Effector memory CD8-positive, alpha-beta T cell (primary cell): ENCODE measurements around the gene E4F1.

ENCODE experiments used
- ATAC-seq: fragments of 150-1000 bp; cut with Tn5 transposase; replicated peaks from 2 replicates; pipeline ENCODE4 v1.10.0; 2021; ENCODE audit warnings: mild to moderate bottlenecking, moderate library complexity
- DNase-seq, 3 experiments: peaks; one replicate each; pipeline ENCODE4 v3.0.0; 2021
- H3K27ac Mint-ChIP-seq, 2 donors: one replicate each; pipeline ENCODE4 v1.8.0; 2022; ENCODE audit warnings: mild to moderate bottlenecking in 2 of 2, mixed read lengths in 2 of 2, moderate library complexity in 2 of 2
- H3K27me3 Mint-ChIP-seq, 2 donors: one replicate each; pipeline ENCODE4 v1.8.0; 2022; ENCODE audit warnings: mixed read lengths in 2 of 2
- H3K36me3 Mint-ChIP-seq: one replicate; pipeline ENCODE4 v1.8.0; 2022; ENCODE audit warnings: mild to moderate bottlenecking, moderate library complexity, mixed read lengths; ENCODE audit not compliant: insufficient read depth
- H3K4me1 Mint-ChIP-seq, 2 donors: one replicate each; pipeline ENCODE4 v1.8.0; 2022; ENCODE audit warnings: low read depth in 2 of 2, mixed read lengths in 2 of 2
- H3K4me3 Mint-ChIP-seq, 2 donors: one replicate each; pipeline ENCODE4 v1.8.0; 2022; ENCODE audit warnings: mild to moderate bottlenecking in 2 of 2, mixed read lengths in 2 of 2, moderate library complexity in 2 of 2
- H3K9me3 Mint-ChIP-seq, 2 donors: one replicate each; pipeline ENCODE4 v1.8.0; 2022; ENCODE audit warnings: mixed read lengths in 2 of 2

E4F1 gene

DNA sequence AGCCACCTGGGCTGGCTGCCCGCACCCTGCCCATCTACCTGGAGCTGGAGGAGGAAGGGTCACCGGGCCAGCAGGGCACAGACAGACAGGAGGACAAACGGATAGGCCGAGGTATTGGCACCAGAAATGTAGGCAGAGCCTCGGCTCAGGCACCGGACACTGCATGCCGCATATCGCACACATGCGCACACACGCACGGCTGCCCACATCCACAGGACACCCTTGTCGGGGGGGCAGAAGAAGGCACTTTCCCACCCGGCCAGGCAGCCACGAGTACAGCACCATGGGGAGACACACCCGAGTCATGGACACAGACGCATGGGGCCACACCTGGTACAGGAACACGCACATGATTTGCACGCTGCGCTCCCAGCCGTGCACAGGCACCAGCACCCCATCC is 41.4 kb upstream of the E4F1 start:
- peak overlapping the region in 1 of 2 donors; percentile 65 for H3K27ac Mint-ChIP-seq
- no peak for DNase-seq
- ATAC-seq, result no peak
- H3K9me3 Mint-ChIP-seq, result no peaks in the 10 kb centered on the region
- H3K4me3 Mint-ChIP-seq, result no peak overlapping the region
- no peaks in the 10 kb centered on the region for H3K36me3 Mint-ChIP-seq
- H3K27me3 Mint-ChIP-seq, result no peaks in the 10 kb centered on the region
- peaks cover 5 to 8% of the 10 kb centered on the region in 2 donors for H3K4me1 Mint-ChIP-seq

- H3K36me3 Mint-ChIP-seq, result no peaks in the 10 kb centered on the region
These were observed 39.7 kb upstream of the E4F1 start for GRCh38 chr16:2183671-2184070.

GRCh38 chr16:2184346-2184745 is 39.0 kb upstream of the E4F1 start:
- H3K4me1 Mint-ChIP-seq, result peaks cover 5 to 8% of the 10 kb centered on the region in 2 donors
- H3K27ac Mint-ChIP-seq, result no peak overlapping the region
- H3K4me3 Mint-ChIP-seq, result no peak overlapping the region
- ATAC-seq, result no peak
- no peaks in the 10 kb centered on the region for H3K9me3 Mint-ChIP-seq
- no peak for DNase-seq
- no peaks in the 10 kb centered on the region for H3K36me3 Mint-ChIP-seq
- no peaks in the 10 kb centered on the region for H3K27me3 Mint-ChIP-seq

More at GRCh38 chr16:2183671-2184070, 39.7 kb upstream of the E4F1 start:
- Mint-ChIP-seq H3K4me1 (peaks cover 5 to 8% of the 10 kb centered on the region in 2 donors), H3K9me3 (no peaks in the 10 kb centered on the region), H3K27me3 (no peaks in the 10 kb centered on the region), H3K4me3 (no peak overlapping the region), H3K27ac (no peak overlapping the region)
- no peak for ATAC-seq
- no peak for DNase-seq

- no peaks in the 10 kb centered on the region for H3K36me3 Mint-ChIP-seq
- H3K4me1 Mint-ChIP-seq, result peaks cover 5 to 8% of the 10 kb centered on the region in 2 donors
- H3K4me3 Mint-ChIP-seq, result no peak overlapping the region
- H3K27ac Mint-ChIP-seq, result no peak overlapping the region
- ATAC-seq (no peak), DNase-seq (no peak)
- H3K27me3 Mint-ChIP-seq, result no peaks in the 10 kb centered on the region
- no peaks in the 10 kb centered on the region for H3K9me3 Mint-ChIP-seq
These were observed 38.4 kb upstream of the E4F1 start for GRCh38 chr16:2184962-2185361.

- no peaks in the 10 kb centered on the region for H3K9me3 Mint-ChIP-seq
- no peaks in the 10 kb centered on the region for H3K36me3 Mint-ChIP-seq
- DNase-seq, result no peak
- no peaks in the 10 kb centered on the region for H3K27me3 Mint-ChIP-seq
- no peak for ATAC-seq
- H3K27ac Mint-ChIP-seq, result peak overlapping the region in 1 of 2 donors; percentile 68
- H3K4me3 Mint-ChIP-seq, result no peak overlapping the region
- peaks cover 5 to 8% of the 10 kb centered on the region in 2 donors for H3K4me1 Mint-ChIP-seq
These were observed 37.3 kb upstream of the E4F1 start for GRCh38 chr16:2186064-2186463.

GRCh38 chr16:2186505-2186904 is 36.9 kb upstream of the E4F1 start:
- DNase-seq (no peak), ATAC-seq (no peak)
- H3K27me3 Mint-ChIP-seq, result no peaks in the 10 kb centered on the region
- no peaks in the 10 kb centered on the region for H3K36me3 Mint-ChIP-seq
- peaks cover 5 to 8% of the 10 kb centered on the region in 2 donors for H3K4me1 Mint-ChIP-seq
- no peaks in the 10 kb centered on the region for H3K9me3 Mint-ChIP-seq
- no peak overlapping the region for H3K4me3 Mint-ChIP-seq
- H3K27ac Mint-ChIP-seq, result no peak overlapping the region

GRCh38 chr16:2187212-2187611 is 36.2 kb upstream of the E4F1 start:
- ATAC-seq (no peak), DNase-seq (no peak)
- Mint-ChIP-seq H3K27me3 (no peaks in the 10 kb centered on the region), H3K27ac (no peak overlapping the region), H3K4me3 (no peak overlapping the region), H3K9me3 (no peaks in the 10 kb centered on the region), H3K4me1 (peaks cover 3% of the 10 kb centered on the region in 2 donors), H3K36me3 (no peaks in the 10 kb centered on the region)

GRCh38 chr16:2188395-2188794 is 35.0 kb upstream of the E4F1 start:
- no peak for ATAC-seq
- DNase-seq, result no peak
- Mint-ChIP-seq H3K4me3 (no peak overlapping the region), H3K4me1 (no peaks in the 10 kb centered on the region), H3K27me3 (no peaks in the 10 kb centered on the region), H3K27ac (no peak overlapping the region), H3K36me3 (no peaks in the 10 kb centered on the region), H3K9me3 (no peaks in the 10 kb centered on the region)

DNA sequence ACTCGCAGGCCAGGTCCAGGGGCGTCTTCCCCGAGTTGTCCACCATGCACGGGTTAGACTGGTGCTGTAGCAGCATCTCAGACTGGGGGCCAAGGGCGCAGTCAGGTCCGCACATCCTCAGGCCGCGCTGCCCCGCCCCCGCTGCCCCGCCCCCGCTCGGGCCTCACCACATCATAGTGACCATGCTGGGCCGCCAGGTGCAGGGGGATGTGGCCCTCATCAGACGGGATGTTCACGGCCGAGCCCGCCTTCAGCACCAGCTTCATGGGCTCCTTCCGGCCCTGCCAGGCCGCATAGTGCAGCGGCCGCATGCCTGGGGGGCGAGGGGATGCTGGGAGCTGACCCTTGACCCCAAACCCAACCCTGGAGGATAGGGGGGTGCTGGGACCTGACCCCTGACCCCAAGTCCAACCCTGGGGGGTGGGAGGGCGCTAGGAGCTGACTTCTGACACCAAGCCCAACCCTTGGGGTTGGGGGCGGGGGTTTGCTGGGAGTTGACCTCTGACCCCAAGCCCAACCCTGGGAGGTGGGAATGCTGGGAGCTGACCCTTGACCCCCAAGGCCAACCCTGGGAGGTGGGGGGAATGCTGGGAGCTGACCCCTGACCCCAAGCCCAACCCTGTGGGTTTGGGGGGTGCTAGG is 34.0 kb upstream of the E4F1 start:
- ATAC-seq (no peak), DNase-seq (no peak)
- no peak overlapping the region for H3K4me3 Mint-ChIP-seq
- no peaks in the 10 kb centered on the region for H3K4me1 Mint-ChIP-seq
- H3K9me3 Mint-ChIP-seq, result no peaks in the 10 kb centered on the region
- peaks cover 0 to 5% of the 10 kb centered on the region in 2 donors for H3K27me3 Mint-ChIP-seq
- H3K27ac Mint-ChIP-seq, result no peak overlapping the region
- no peaks in the 10 kb centered on the region for H3K36me3 Mint-ChIP-seq

DNA sequence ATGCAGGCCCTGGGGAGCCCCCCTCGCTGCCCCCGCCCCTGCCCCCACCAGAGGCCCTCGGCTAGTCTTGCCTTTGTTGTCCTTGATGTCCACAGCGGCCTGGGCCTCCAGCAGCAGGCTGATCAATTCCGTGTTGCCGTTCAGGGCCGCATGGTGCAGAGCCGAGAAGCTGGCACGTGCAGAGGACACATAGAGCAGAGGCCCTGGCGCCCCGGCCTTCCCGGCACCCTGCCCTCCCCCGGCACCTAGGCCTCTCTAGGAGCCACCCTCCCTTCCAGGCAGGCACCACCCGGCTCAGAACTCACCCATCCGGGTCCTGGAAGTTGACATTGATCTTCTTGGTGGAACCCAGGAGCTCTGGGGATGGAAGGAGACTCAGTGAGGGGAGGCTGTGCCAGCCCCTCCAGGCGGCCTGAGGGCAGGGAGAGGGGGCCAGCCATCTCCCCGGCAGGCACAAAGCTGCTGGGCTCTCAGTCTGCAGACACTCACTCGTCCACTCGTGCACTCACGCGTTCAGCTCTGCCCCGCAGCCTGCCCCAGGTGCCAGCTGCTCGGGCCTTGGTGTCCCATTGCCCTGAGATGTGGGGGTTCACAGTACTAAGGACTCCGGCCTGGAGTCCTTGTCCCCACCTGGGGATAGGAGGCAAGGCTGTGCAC is 33.3 kb upstream of the E4F1 start:
- Mint-ChIP-seq H3K9me3 (no peaks in the 10 kb centered on the region), H3K4me3 (no peak overlapping the region)

DNA sequence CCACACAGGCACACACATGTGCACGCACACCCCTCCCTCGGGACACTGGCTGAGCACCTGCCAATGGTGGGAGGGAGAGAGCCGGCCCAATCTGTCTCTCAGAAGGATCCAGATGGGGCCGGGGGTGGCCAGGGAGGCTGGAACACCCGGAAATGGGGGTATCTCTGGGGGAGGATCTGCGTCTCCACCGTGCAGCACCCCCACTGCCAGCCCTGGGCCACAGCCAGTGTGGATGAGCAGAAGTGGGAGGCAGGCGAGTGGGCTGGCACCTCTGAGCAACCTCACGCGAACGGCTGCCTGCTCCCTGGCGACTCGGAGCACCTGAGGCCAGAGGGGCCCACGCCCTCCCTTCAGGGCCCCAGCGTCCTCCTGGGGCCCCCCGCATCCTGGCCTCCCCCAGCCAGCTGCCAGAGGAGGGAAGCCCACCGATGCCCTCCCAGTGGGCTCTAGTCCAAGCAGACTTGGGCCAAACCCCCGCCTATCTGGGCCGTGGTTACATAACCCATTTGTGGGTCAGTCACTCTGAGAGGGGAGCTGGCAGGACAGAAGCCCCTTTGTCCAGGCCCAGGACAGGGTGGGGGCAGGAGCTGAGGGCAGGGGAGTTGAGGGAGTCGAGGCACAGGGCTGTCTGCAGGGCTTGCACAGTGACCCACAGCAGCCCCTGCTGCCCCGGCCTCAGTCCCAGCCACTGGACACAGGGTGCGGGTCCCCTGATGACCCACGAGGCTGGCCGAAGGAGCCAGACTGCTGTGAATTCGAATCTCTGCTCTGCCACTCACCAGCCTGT is 32.5 kb upstream of the E4F1 start:
- Mint-ChIP-seq H3K9me3 (no peaks in the 10 kb centered on the region), H3K27ac (no peak overlapping the region), H3K4me3 (no peak overlapping the region), H3K4me1 (peaks cover 2 to 5% of the 10 kb centered on the region in 2 donors), H3K27me3 (peaks cover 7 to 16% of the 10 kb centered on the region in 2 donors), H3K36me3 (no peaks in the 10 kb centered on the region)
- ATAC-seq (no peak), DNase-seq (no peak)

More for the DNA sequence above, 33.3 kb upstream of the E4F1 start:
- Mint-ChIP-seq H3K36me3 (no peaks in the 10 kb centered on the region), H3K4me1 (peaks cover 2 to 5% of the 10 kb centered on the region in 2 donors), H3K27ac (no peak overlapping the region), H3K27me3 (peaks cover 5 to 13% of the 10 kb centered on the region in 2 donors)
- no peak for DNase-seq
- no peak for ATAC-seq

- no peaks in the 10 kb centered on the region for H3K9me3 Mint-ChIP-seq
- no peaks in the 10 kb centered on the region for H3K36me3 Mint-ChIP-seq
- ATAC-seq (no peak), DNase-seq (no peak)
- no peak overlapping the region for H3K4me3 Mint-ChIP-seq
- no peak overlapping the region for H3K27ac Mint-ChIP-seq
- peaks cover 2 to 5% of the 10 kb centered on the region in 2 donors for H3K4me1 Mint-ChIP-seq
- peaks cover 7 to 16% of the 10 kb centered on the region in 2 donors for H3K27me3 Mint-ChIP-seq
These were observed 32.0 kb upstream of the E4F1 start for GRCh38 chr16:2191446-2191706.

DNA sequence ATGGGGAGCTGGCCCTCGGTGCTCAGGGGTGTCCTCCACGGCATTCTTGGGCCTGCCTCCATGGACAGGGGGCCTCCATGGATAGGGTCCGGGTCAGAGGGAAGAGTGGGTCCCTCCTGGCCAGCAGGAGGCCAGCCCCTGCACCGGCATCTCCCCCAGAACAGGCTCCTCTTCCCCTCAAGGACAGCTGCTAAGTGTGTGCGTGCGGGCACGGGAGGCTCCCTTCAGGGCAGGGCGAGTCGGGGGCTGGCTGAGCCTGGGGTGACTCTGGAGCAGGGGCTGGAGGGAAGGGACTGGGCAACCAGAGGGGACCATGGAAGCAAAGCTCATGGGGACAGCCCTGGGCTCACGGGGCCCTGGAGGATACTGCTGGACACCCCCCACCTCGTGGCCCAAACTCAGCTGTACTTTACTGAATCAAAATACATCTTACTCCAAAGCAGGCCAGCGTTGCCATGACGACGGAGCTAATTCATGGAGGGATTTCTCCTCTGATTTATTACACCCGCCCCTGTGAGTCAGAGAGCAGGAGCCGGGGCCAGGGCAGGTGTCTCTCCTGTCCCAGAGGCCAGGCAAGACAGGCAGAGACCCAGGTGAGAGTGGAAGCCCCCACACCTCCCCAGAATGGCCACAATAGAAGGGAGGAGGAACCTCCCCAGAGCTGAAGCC is 29.1 kb upstream of the E4F1 start:
- H3K36me3 Mint-ChIP-seq, result no peaks in the 10 kb centered on the region
- H3K27ac Mint-ChIP-seq, result no peak overlapping the region
- ATAC-seq, result no peak
- H3K9me3 Mint-ChIP-seq, result no peaks in the 10 kb centered on the region
- H3K4me1 Mint-ChIP-seq, result peaks cover 2 to 5% of the 10 kb centered on the region in 2 donors
- no peak for DNase-seq
- peak overlapping the region in 1 of 2 donors; percentile 48 for H3K4me3 Mint-ChIP-seq
- H3K27me3 Mint-ChIP-seq, result peaks cover 28 to 39% of the 10 kb centered on the region in 2 donors
